Measurements from ENCODE around the gene SLC9A9. TPM values are rescaled to one million over a fixed set of nuclear protein-coding genes. Genes with fewer than 3 reads are reported as not detected.

Gene SLC9A9
- total RNA-seq, 2 donors from 2014 or later = 23.6 to 31.0 TPM

GRCh38 chr3:143483214-143483613 is 365.1 kb downstream of the SLC9A9 start:
- Histone ChIP-seq H3K27me3 (replicated peaks; ENCODE audit: insufficient read depth) (no peaks in the 10 kb centered on the region), H3K4me1 (replicated peaks) (no peaks in the 10 kb centered on the region), H3K4me3 (no peak overlapping the region), H3K36me3 (no peaks in the 10 kb centered on the region), H3K9me3 (no peaks in the 10 kb centered on the region), H3K27ac (no peak overlapping the region)
- intact Hi-C loops (cut with DNase I) = no loop called here
- no peak for DNase-seq (ENCODE audit: low spot score)
- TF ChIP-seq CTCF (IDR thresholded peaks at IDR 0.05) (no peak), POLR2A (IDR thresholded peaks at IDR 0.05) (no peak), POLR2AphosphoS5 (IDR thresholded peaks at IDR 0.05) (no peak)

GRCh38 chr3:143482106-143483088 is 365.9 kb downstream of the SLC9A9 start:
- WGBS = 70% methylated on average over 8 of the region's 8 CpGs
- Histone ChIP-seq H3K27me3 (replicated peaks; ENCODE audit: insufficient read depth) (no peaks in the 10 kb centered on the region), H3K9me3 (no peaks in the 10 kb centered on the region), H3K4me1 (replicated peaks) (no peaks in the 10 kb centered on the region), H3K27ac (no peak overlapping the region), H3K4me3 (no peak overlapping the region), H3K36me3 (no peaks in the 10 kb centered on the region)
- no peak for TF ChIP-seq CTCF (IDR thresholded peaks at IDR 0.05)
- no peak for TF ChIP-seq POLR2AphosphoS5 (IDR thresholded peaks at IDR 0.05)
- no peak for TF ChIP-seq POLR2A (IDR thresholded peaks at IDR 0.05)
- intact Hi-C loops (cut with DNase I) = no loop called here
- DNase-seq (ENCODE audit: low spot score) = no peak

DNA sequence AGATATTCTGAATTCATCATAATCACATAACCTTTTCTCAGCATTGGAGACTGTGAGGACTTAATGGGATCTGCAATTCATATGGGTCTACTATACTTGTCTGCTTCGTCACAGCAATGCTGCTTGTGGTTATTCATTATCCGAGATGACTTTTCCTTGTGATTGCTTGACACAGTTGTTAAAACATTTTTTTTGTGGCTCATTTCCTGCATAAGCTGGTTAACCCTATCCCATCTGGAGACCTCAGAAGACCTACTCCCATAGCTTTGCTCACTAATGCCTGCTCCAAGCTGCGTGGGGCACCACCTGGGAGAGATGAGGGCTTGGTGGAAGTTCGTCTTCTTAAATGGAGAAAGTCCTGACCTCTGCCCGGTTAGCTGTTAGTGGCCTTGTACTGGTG is 367.9 kb downstream of the SLC9A9 start:
- Histone ChIP-seq H3K27ac (no peak overlapping the region), H3K4me1 (replicated peaks) (no peaks in the 10 kb centered on the region), H3K4me3 (no peak overlapping the region), H3K36me3 (no peaks in the 10 kb centered on the region), H3K9me3 (no peaks in the 10 kb centered on the region), H3K27me3 (replicated peaks; ENCODE audit: insufficient read depth) (no peaks in the 10 kb centered on the region)
- intact Hi-C loops (cut with DNase I) = no loop called here
- no peak for DNase-seq (ENCODE audit: low spot score)
- 65% methylated on average over 5 of the region's 5 CpGs for WGBS
- TF ChIP-seq CTCF (IDR thresholded peaks at IDR 0.05) (no peak), POLR2AphosphoS5 (IDR thresholded peaks at IDR 0.05) (no peak), POLR2A (IDR thresholded peaks at IDR 0.05) (no peak)

DNA sequence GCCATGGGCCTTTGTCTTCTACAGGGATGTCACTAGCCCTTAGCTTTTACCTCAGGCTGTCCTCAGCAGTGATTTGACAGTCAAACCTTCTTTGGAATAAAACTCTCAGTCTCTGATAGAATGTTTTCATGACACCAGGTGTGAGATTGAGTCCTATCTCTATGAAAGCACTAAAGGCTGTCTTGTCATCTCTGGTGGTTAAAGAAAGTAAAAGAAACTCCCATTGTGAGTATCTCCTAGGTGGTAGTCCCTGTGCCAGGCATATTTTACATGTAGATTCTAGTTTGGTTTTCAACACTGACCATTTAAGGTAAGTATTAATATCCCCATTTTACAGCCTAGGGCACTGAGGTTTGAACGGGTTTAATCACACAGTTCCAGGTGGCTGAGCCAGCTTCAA is 368.5 kb downstream of the SLC9A9 start:
- 79% methylated on average over 1 of the region's 1 CpG for WGBS
- Histone ChIP-seq H3K36me3 (no peaks in the 10 kb centered on the region), H3K4me3 (no peak overlapping the region), H3K27ac (no peak overlapping the region), H3K9me3 (no peaks in the 10 kb centered on the region), H3K27me3 (replicated peaks; ENCODE audit: insufficient read depth) (no peaks in the 10 kb centered on the region), H3K4me1 (replicated peaks) (no peaks in the 10 kb centered on the region)
- intact Hi-C loops (cut with DNase I) = no loop called here
- DNase-seq (ENCODE audit: low spot score) = no peak
- no peak for TF ChIP-seq POLR2AphosphoS5 (IDR thresholded peaks at IDR 0.05)
- no peak for TF ChIP-seq POLR2A (IDR thresholded peaks at IDR 0.05)
- TF ChIP-seq CTCF (IDR thresholded peaks at IDR 0.05) = no peak

Data from prostate gland (tissue), 2 donors.